Endothelial cell of umbilical vein (primary cell): ENCODE measurements around the gene THRSP.

ENCODE experiments used
- CTCF ChIP-seq, 2 donors: IDR thresholded peaks; 1 replicate in 1 of 2; 2 replicates in 1 of 2; pipeline ENCODE4 v1.5.1; 2011; ENCODE audit warnings: low read length in 2 of 2, mild to moderate bottlenecking in 2 of 2, moderate library complexity in 2 of 2, control low read depth in 1 of 2, inconsistent platforms in 1 of 2, low read depth in 1 of 2; ENCODE audit not compliant: insufficient read depth in 1 of 2; ENCODE audit errors: extremely low read depth in 1 of 2
- EZH2 ChIP-seq: IDR thresholded peaks from 2 replicates; pipeline ENCODE4 v1.6.1; 2012; ENCODE audit warnings: borderline replicate concordance, low read depth, mild to moderate bottlenecking, moderate library complexity, low read length, inconsistent platforms; ENCODE audit not compliant: severe bottlenecking
- FOS ChIP-seq: IDR thresholded peaks from 2 replicates; pipeline ENCODE4 v1.6.1; 2011; ENCODE audit warnings: mild to moderate bottlenecking, low read length, moderate library complexity, borderline replicate concordance; ENCODE audit not compliant: insufficient read depth
- MYC ChIP-seq: IDR thresholded peaks from one replicate; pipeline ENCODE4 v1.6.1; 2011; ENCODE audit warnings: mild to moderate bottlenecking, low read depth, low read length
- POLR2AphosphoS5 ChIP-seq: IDR thresholded peaks from 2 replicates; pipeline ENCODE4 v1.6.1; 2012; ENCODE audit warnings: low read depth, mild to moderate bottlenecking, control low read depth, low read length, moderate library complexity; ENCODE audit not compliant: insufficient read depth

GRCh38 chr11:78062671-78063070 lies 990 bp upstream of the THRSP start:
- TF ChIP-seq POLR2AphosphoS5, result no peak
- TF ChIP-seq EZH2, result no peak
- no peak for TF ChIP-seq MYC
- TF ChIP-seq CTCF (IDR thresholded peaks at IDR 0.05; ENCODE audit: extremely low read depth in 1 of 2, insufficient read depth in 1 of 2, low read depth in 1 of 2, low read length in 2 of 2), result no peak
- TF ChIP-seq FOS, result no peak
